COLO829 (cell line): ENCODE results near the gene SERPINI2.

ENCODE experiments used
- DNase-seq: peaks from one replicate; pipeline ENCODE4 v3.0.0; 2012; ENCODE audit warnings: low spot score

Gene SERPINI2, protein sequence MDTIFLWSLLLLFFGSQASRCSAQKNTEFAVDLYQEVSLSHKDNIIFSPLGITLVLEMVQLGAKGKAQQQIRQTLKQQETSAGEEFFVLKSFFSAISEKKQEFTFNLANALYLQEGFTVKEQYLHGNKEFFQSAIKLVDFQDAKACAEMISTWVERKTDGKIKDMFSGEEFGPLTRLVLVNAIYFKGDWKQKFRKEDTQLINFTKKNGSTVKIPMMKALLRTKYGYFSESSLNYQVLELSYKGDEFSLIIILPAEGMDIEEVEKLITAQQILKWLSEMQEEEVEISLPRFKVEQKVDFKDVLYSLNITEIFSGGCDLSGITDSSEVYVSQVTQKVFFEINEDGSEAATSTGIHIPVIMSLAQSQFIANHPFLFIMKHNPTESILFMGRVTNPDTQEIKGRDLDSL

DNA sequence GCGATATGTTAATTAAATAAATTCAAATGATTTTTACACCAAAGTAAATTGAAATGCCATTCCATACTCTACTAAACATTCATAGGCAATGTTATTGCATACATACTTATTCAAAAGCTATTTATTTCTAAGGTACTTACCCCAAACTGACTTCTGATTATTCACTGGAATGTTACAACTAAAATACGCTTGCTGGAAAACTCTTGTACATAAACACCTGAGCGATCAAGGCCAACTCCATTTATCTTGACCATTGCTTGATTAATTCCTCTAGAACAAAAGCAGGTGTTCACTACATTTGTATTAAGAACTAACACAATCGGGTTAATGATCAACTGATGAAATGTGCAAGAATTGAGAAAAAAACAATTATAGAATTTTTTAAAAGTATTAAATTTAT, at the start of gene SERPINI2:
Gene SERPINI2 (minus strand): TSS at position 180 of the 400 bp plus-strand sequence. CDS start 2,208 bp downstream, outside the sequence.
- DNase-seq: no peak

DNA sequence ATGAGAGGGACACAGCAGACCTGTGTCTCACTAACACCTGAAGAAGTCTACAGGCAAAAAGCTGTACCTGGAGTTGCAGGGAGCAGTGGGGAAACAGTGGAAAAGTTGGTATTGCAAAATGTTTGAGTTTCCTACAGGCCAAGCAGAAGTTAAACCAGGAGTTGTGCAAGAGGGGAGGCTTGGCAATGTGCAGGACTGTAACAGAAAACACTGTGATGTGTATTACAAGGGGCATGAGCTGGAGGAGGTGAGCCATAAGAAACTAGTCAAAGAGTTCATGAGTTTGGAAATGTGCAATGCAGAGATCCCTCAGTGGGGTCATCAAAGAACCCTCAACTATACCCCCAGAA, 47.1 kb upstream of the SERPINI2 start:
- DNase-seq: no peak

DNA sequence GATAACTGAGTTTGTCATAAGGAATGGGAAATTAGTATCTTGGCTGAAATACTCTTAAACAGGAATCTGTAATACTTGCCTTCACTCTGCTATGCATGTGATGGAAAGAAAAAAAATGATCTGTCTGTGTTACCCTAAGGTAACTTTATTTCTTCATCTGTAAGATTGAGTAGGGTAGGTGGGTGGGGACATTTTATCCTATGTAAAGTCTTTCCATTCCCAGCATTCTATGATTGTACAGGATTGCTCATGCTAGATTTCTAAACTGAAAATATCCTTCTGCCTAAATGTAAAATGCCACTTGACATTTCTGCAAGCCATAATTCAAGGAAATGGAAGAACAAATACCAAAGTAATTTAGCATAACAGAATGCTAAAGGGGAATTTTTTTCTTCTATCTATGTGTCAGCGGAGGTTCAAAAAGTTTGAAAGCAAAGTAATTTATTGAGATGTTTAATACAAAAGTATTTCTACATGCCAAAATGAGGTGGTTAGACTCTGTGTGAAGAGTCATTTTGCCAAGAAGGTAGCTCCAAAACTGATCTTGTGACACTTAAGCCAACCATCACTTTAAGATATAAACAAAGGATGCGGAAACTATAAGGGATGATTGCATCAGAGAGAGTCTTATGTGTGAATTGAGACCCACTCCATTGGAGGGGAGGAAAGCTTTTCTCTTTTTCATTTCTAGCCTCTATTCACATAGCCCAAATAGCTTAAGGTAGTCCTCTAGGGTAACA, 46.6 kb upstream of the SERPINI2 start:
- no peak for DNase-seq

DNA sequence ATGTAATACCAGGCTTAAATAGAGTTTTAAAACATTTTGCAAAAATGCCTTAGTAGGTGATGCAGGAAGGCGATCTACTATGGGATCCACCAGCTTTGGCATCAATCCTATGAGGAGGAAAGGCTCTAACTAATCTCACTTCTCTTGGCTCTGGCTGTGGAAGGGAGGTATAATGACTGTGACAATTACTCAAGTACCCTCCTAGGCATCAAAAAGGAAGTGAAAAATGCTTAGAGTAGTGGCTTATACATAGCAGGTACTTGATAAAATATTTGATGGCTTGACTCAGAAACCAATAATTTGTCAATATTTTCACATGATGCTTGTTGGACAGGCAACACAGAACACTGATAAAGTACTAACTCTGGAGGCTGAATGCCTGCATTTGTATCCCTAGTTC, 34.1 kb upstream of the SERPINI2 start:
- DNase-seq: no peak

DNA sequence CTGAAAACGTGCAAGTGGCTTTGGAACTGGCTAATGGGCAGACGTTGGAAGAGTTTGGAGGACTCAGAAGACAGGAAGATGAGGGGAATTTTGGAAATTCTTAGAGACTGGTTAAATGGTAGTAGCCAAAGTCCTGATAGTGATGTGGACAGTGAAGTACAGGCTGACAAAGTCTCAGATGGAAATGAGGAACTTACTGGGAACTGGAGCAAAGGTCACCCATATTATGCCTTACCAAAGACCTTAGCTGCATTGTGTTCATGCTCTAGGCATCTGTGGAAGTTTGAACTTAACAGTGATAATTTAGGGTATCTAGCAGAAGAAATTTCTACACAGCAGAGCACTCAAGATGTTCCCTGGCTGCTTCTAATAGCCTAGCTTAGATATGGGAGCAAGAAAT, 28.6 kb upstream of the SERPINI2 start:
- no peak for DNase-seq

DNA sequence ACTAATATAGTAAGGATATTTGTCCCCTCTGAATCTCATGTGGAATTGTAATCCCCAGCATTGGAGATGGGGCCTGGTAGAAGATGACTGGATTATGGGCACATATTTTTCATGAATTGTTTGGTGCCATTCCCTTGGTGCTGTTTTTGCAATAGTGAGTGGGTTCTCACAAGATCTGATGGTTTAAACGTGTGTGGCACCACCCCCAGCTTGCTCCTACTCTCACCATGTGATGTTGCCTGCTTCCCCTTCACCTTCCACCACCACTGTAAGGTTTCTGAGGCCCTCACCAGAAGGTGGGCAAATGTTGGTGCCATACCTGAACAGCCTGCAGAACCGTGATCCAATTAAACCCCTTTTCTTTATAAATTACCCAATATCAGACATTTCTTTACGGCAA, 28.1 kb upstream of the SERPINI2 start:
- no peak for DNase-seq

DNA sequence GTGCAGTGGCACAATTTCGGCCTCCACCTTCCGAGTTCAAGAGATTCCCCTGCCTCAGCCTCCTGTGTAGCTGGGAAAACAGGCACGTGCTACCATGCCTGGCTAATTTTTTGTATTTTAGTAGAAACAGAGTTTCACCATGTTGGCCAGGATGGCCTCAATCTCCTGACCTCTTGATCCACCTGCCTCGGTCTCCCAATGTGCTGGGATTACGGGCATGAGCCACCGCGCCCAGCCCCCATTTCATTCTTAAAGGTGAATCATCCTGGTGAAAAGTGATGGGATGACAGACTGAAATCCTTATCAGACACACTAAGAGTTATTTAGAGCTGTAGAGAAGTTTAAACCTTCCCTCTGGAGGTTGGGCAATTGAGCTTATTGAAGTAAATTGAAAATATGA, 24.1 kb upstream of the SERPINI2 start:
- DNase-seq: no peak

DNA sequence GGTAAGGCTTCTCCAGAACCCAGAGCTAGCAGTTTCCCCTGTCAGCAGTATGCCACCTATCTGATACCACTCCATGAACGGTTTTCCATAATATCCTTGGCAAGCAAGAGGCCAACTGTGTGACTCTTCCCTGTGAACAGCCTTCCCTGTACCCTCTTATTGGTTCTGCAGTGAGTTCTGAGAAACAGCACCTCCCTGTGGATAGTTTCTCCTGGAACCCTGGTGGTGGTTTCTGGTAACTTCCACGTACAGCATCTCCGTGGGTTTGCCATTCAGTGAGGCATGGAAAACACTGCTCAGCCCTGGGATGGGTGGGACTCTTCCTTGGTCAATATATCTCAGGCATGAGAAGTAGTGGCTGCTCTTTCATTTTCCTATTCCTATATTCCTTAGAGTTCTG, 19.4 kb upstream of the SERPINI2 start:
- DNase-seq: peak; percentile 15

DNA sequence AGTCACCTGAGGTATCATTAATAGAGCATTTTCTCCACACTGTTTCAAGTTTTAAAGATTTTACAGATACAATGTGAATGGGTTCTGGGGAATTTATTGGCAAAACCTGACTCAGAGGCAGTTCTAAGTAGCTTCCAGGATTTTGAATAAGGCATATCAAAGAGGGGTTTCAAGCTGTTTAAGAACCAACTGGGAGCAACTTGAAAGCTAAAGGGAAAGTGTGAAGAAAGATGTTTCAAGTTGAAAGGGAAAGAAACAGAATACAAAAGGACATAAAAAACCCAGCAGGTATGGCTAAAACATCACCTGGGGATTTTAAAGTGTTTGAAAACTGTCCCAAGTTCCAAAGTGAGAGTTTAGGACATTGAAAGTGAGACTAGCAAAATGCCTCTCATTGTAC, 17.8 kb upstream of the SERPINI2 start:
- DNase-seq: no peak

DNA sequence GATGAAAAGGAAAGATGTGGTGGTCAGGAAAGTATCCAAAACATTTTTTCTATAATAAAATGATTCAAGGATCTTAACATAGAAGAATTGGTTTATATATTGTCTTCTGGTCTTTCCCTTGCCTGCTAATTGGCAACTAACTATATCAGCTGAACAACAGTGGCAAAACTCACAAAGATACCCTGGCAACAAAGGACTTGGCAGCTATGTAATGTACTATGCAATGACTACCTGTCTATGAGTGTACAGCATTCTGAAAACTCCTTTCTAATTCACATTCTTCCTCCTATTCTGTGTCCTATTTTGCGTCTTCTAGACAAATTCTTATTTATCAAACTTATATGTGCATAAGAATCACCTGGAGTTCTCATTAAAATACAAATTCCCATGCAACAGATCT, 15.7 kb upstream of the SERPINI2 start:
- no peak for DNase-seq

DNA sequence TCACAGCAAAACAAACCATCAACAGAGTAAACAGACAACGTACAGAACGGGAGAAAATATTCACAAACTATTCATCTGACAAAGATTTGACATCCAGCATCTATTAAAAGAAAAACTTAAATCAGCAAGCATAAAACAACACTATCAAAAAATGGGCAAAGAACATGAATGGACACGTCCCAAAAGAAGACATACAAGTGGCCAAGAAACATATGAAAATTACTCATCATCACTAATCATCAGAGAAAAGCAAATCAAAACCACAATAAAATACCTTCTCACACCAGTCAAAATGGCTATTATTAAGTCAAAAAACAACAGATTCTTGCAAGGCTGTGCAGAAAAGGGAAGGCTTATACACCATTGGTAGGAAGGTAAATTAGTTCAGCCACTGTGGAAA, 13.7 kb upstream of the SERPINI2 start:
- no peak for DNase-seq

DNA sequence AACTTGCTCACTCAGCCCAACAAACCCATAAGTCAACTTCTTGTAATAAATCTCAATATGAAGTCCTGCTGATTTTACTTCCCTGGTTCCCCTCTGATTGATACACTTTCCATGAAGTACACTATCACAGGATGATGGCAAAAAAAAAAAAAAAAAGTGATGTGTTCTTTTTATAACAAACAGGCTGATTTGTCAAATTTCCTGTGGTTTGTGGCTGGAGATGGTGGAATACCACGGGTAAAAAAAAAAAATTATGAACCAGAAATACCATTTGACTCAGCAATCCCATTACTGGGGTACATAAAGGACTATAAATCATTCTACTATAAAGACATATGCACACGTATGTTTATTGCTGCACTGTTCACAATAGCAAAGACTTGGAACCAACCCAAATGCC, 10.7 kb upstream of the SERPINI2 start:
- DNase-seq: no peak

DNA sequence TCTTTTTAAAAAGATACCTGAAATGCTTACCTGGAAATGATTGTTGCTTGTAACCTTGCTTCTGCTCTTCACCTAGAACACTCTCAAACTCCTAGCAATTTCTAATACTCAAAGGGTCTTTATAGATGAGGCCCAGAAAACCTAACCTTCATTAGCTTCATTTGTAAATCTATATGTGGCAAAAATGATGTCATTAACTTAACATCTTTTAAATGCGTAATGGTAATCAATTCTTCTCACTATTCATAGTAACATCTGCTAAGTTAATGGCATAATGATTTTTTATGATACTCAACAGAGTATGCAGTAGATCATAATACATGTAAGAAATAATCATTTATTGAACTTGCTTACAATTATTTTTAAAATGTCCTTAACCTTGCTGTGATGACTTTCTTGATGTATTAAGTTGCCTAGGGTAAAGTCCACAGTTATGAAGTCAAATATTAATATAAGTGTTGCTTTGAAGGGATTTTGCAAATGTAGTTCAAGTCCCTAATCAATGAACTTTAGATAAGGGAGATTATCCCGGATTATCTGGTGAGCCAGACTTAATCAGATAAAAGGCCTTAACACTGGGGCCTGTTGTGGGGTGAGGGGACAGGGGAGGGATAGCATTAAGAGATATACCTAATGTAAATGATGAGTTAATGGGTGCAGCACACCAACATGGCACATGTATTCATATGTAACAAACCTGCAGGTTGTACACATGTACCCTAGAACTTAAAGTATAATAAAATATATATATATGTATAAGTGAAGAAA, 10.1 kb upstream of the SERPINI2 start:
- DNase-seq: no peak

DNA sequence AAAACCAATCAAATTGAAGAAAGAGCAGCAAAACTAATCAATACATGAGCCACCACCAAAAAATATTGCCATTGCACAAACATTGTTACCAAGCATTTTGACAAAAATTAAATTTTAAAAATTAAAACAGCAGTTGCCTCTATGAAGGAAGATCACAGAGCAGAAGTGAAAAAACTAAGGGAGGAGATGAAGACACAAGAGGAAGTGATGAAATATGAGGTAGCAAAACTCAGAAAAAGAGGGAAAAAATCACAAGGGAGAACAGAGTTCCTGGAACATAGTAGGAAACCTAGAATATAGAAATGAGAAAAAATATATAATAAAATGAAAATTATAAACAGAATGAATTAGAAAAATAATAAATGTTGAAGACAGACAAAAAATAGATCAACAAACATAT, 7.3 kb upstream of the SERPINI2 start:
- no peak for DNase-seq

DNA sequence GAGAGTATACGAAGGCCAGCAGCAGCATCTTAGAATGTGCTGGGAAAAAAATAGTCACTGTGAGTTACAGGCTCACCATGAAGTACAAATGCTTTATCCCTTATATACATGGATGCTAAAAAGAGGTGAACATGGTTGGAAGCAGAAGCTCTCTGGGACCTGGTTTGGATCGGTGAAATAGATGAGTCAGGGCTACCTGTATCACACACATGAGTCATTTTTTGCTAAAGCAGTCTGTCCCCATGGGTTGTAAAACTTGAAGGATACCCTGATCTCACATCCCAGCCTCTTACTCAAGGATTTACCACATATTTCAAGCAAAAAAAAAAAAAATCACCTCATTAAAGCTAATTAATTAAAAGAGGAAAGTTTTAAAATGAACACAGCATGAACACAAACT, 6.9 kb upstream of the SERPINI2 start:
- DNase-seq: no peak

DNA sequence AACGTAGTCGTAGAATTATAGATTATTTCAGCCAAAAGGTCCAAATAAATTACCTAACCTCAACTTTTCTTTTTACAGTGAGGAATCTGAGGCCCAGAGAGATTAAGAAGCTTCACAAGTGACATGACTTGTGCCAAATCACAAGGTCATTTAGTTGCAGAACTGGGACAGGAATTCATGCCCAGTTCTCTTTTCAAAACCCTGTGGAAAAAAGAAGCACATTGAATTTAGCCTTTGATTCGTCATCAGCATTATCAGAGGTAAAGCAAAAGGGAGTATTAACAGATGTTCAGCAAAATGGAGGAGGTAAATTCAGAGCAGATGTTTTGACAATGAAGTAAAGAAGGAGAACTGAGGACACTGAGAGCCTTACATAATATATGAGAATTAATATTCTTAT, 4.5 kb downstream of the SERPINI2 start:
- no peak for DNase-seq

DNA sequence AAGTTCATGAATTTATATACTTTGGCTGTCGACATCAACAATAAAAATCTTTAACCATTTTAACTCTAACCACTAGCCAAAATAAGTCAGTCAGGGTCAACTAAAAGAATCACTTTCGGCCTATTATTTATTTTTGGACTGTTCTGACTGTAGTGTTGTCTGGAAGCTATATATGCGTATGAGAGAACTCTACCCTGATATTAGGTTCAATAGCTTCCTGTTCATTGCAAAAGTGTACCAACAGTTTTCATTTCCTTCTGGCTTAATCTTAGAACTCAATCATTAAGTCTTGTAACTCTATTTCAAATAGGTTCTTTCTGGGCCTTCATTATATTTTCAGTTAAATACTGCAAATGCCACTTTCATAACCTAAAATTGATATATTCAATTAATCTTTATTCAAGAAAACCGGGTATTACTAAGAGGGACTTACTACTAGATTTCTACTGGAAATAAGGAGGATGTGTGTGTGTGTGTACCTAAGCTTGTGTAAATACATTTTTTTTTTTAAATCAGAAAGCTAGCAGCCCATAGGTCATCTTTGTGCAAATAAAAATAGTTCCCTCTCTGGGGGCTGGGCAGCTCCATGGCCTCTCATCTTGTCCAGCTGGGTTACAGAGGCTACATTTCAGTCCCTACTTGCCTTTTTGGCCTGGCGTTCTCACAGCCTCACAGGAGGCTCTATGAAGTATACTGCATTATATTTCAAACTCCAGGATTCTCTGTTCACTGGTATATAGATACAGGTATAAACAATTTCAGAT, 5.8 kb downstream of the SERPINI2 start:
- no peak for DNase-seq

DNA sequence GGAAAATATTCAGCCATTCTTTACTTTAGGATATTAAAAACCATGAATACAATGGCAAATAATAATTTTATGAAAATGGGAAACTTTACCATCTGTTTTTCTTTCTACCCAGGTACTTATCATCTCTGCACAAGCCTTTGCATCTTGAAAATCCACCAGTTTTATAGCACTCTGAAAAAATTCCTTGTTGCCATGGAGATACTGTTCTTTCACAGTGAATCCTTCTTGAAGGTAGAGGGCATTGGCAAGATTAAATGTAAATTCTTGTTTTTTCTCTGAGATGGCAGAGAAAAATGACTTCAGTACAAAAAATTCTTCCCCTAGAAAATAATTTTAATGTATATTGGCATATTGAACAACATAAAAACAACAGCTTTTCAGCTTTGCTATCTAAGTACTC, 6.9 kb downstream of the SERPINI2 start:
- DNase-seq: no peak

DNA sequence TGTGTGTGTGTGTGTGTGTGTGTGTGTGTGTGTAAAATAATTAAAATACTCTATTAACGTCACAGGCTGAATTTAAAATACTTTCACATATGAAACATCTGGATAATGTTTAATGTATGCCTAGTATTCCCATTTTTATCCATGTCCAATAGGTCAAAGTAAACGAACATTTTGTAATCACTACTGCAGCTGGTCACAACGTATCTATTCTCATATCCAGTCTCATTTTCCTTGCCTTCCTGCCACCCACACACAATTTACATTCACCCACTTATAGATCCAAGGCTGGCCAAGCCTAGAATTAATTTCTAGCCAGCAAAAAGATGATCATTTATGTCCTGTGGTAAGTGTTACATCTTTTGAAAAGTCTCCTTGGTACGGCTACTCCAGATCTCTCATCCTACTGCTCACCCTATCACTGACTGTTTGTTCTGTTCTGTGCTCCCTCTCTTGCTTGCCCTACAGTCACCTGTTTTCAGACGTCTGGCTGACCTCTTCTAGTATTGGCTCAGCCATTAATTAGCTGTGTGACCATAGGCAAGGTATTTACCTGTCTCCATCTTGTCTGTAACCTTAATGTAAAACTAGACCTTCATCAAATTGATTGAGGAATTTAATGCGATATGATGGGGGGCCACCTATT, 17.6 kb downstream of the SERPINI2 start:
- DNase-seq: no peak

DNA sequence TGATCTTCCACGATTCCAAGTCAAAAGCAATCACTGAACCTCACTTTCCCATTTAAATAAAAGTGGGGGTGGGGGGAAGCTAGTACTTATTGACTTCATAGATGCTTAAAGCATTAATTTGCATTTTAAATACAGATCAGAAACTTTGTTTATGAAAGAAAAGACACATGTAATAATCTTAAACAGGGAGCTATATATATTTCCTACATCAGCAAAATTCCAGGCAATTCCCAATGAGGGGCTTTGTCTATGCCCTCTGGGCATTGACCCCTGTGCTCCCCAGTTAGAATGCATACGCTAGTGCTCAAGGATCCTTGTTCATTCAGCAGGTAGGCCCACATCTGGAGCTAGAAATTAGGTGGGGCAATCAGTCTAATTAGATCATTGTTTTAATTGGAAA, 20.0 kb downstream of the SERPINI2 start:
- no peak for DNase-seq

DNA sequence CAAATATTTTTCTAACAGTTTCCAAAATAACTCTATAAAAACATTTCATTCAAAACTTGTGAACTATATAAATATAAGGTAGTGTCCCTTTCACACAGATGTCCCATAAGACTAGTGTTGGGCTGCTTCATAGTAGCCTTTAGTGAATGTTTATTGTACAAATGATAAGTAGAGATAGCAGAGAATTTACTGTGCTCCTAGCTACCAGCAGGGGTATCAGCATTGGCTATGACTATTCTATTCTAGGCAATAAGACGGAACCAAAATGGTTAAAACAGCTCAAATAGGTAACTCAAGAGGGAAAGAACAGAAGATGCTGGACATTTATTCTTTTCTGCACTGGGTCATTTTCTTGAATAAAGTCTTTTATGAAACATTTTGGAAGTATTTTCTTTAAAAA, 22.6 kb downstream of the SERPINI2 start:
- DNase-seq: no peak

DNA sequence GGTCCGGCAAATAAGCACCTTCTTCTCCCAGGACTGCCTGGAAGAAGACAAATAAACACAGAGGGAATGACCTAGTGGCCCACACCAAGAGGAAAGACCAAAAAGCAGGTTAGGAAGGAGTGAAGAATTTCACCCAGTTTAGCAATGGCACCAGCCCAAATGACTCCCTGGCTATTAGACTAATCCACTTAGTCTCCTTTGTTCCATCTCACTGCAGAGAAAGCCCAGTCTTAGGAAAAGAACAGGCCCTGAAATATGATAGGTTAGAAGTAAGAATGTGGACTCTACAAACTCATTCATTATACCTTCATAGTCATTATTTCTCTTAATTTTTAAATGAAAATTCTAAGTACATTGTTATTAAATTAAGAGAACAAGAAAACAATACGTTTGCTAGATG, 23.2 kb downstream of the SERPINI2 start:
- DNase-seq: no peak
